GM12878 (cell line): ENCODE results near the gene WDR86. TPM values are rescaled to one million over a fixed set of nuclear protein-coding genes. Genes with fewer than 3 reads are reported as not detected.

Source experiments
- ATAC-seq: fragments of 200-7000 bp; cut with Tn5 transposase; 3 replicates; pipeline ENCODE4 v1.9.1; 2020; ENCODE audit warnings: mild to moderate bottlenecking, moderate library complexity
- BruUV-seq: library from RNA; stranded (reverse); fragments of 400-500 nt; replicated peaks from 2 replicates; lab custom pipeline; 2021; lab: Mats Ljungman, UMichigan
- CTCF ChIA-PET: fragments of 300-600 bp; sonication (Branson Sonifier 250); formaldehyde crosslinking; extraction: SDS; loops from one replicate; lab custom pipeline; 2021; ENCODE audit warnings: inconsistent platforms; lab: Yijun Ruan, JAX
- POLR2A ChIA-PET: fragments of 350-600 bp; formaldehyde crosslinking; extraction: SDS; loops from one replicate; lab custom pipeline; 2021; ENCODE audit warnings: inconsistent platforms; lab: Charles Lee
- RAD21 ChIA-PET: fragments of 300-600 bp; sonication (Branson Sonifier 250); formaldehyde crosslinking; loops from one replicate; lab custom pipeline; 2023; ENCODE audit warnings: antibody characterized with exemption; ENCODE audit not compliant: unreplicated experiment; lab: Charles Lee
- SMC1A ChIA-PET: fragments of 300-600 bp; sonication (Branson Sonifier 250); formaldehyde crosslinking; loops from one replicate; lab custom pipeline; 2023; ENCODE audit not compliant: unreplicated experiment, uncharacterized antibody; lab: Charles Lee
- DNase-seq: peaks from one replicate; pipeline ENCODE4 v3.0.0-alpha.2; 2011; ENCODE audit warnings: low read depth, low spot score
- FAIRE-seq: peaks from 3 replicates; lab custom pipeline; 2011; peaks lifted over from hg19 to GRCh38; lab: Jason Lieb, UNC
- H2AFZ ChIP-seq: 2 replicates; pipeline ENCODE4 v1.6.0; 2011; ENCODE audit warnings: low read depth, low read length, control low read depth; ENCODE audit not compliant: control insufficient read depth
- H3K27ac ChIP-seq: 2 replicates; pipeline ENCODE4 v1.5.1; 2011; ENCODE audit warnings: control low read depth; ENCODE audit not compliant: control insufficient read depth, insufficient read depth
- H3K27me3 ChIP-seq, 2 experiments: replicated peaks in 1 of 2; 2 replicates each; pipeline versions ENCODE4 v1.6.0 to v1.6.1; 2011; ENCODE audit warnings: low read length in 1 of 2; ENCODE audit not compliant: control insufficient read depth in 2 of 2, insufficient read depth in 2 of 2
- H3K36me3 ChIP-seq, 2 experiments: 2 replicates each; pipeline ENCODE4 v1.5.1; 2011; ENCODE audit warnings: low read length in 1 of 2; ENCODE audit not compliant: control insufficient read depth in 2 of 2, insufficient read depth in 2 of 2
- H3K4me1 ChIP-seq: 2 replicates; pipeline ENCODE4 v1.6.1; 2011; ENCODE audit warnings: mild to moderate bottlenecking, low read length, moderate library complexity, mixed read lengths; ENCODE audit not compliant: control insufficient read depth, insufficient read depth
- H3K4me2 ChIP-seq: 2 replicates; pipeline ENCODE4 v1.6.0; 2011; ENCODE audit warnings: control low read depth; ENCODE audit not compliant: control insufficient read depth, insufficient read depth
- H3K4me3 ChIP-seq: fragments of 200-600 bp; sonication (generic); 2 replicates; pipeline ENCODE4 v1.5.1; 2016
- H3K79me2 ChIP-seq: 2 replicates; pipeline ENCODE4 v1.6.0; 2011; ENCODE audit warnings: low read length; ENCODE audit not compliant: control insufficient read depth, insufficient read depth
- H3K9ac ChIP-seq: 2 replicates; pipeline ENCODE4 v1.8.0; 2011; ENCODE audit warnings: low read length, control low read depth, mixed read lengths; ENCODE audit not compliant: control insufficient read depth, insufficient read depth
- H3K9me3 ChIP-seq: replicated peaks from 3 replicates; pipeline ENCODE4 v1.5.1; 2011; ENCODE audit warnings: mild to moderate bottlenecking, low read length; ENCODE audit not compliant: control insufficient read depth, insufficient read depth
- H4K20me1 ChIP-seq: 2 replicates; pipeline ENCODE4 v1.6.0; 2011; ENCODE audit not compliant: control insufficient read depth, insufficient read depth
- BACH1 ChIP-seq: fragments of 450-650 bp; IDR thresholded peaks from 2 replicates; pipeline ENCODE4 v1.6.1; 2017; ENCODE audit warnings: mild to moderate bottlenecking, borderline replicate concordance
- MYC ChIP-seq: IDR thresholded peaks from 2 replicates; pipeline ENCODE4 v1.6.1; 2011; ENCODE audit warnings: mild to moderate bottlenecking, low read length, moderate library complexity, inconsistent platforms; ENCODE audit not compliant: insufficient read depth, insufficient replicate concordance, insufficient read length, severe bottlenecking
- NR2C2 ChIP-seq: IDR thresholded peaks from 2 replicates; pipeline ENCODE4 v1.6.1; 2011; ENCODE audit warnings: borderline replicate concordance, low read depth; ENCODE audit not compliant: control insufficient read depth, insufficient read length
- RUNX3 ChIP-seq: IDR thresholded peaks from 2 replicates; pipeline ENCODE4 v1.6.1; 2012; ENCODE audit warnings: low read length, inconsistent platforms
- STAT3 ChIP-seq: IDR thresholded peaks from 2 replicates; pipeline ENCODE4 v1.6.1; 2011; ENCODE audit warnings: low read depth, low read length, improper control_type of control experiment
- TCF7 ChIP-seq: IDR thresholded peaks from 2 replicates; pipeline ENCODE4 v1.6.1; 2014; ENCODE audit warnings: antibody characterized with exemption, borderline replicate concordance
- WGBS: methylation state at CpG from one replicate; pipeline ENCODE4 v1.1.6; 2016; ENCODE audit warnings: low lambda C conversion rate; ENCODE audit not compliant: insufficient replicate concordance, insufficient coverage; ENCODE audit errors: missing lambda C conversion rate; 5-methylcytosine and 5-hydroxymethylcytosine counted together
- in situ Hi-C: fragments of 300-500 bp; cut with MboI; formaldehyde crosslinking; loops from 9 replicates; pipeline ENCODE4 v1.14.3; 2018; ENCODE audit warnings: mixed read lengths
- intact Hi-C: fragments of 100-400 bp; cut with micrococcal nuclease; formaldehyde crosslinking; loops from one replicate; pipeline ENCODE4 v1.14.2; 2022; ENCODE audit not compliant: unreplicated experiment
- polyA plus RNA-seq, 11 experiments: library from polyadenylated mRNA; depleted of rRNA in 4 of 11; unstranded in 6 of 11; stranded (reverse) in 5 of 11; fragments of >200 nt; fragmentation: Nextera tagmentation in 4 of 11; fragmentation: Illumina TruSeq in 1 of 11; extraction: Ambion mirVana in 4 of 11; extraction: Trizol in 1 of 11; gene quantifications; 1 replicate in 1 of 11; 2 replicates in 10 of 11; pipeline versions ENCODE4 v1.2.1 to v1.2.3, GENCODE V29; 2011 to 2016; ENCODE audit warnings: inconsistent platforms in 2 of 11, missing spikeins in 2 of 11, low read depth in 1 of 11
- total RNA-seq, 4 experiments: library from RNA; depleted of rRNA in 3 of 4; stranded (reverse); fragments of >200 nt in 3 of 4; fragmentation: Illumina TruSeq in 1 of 4; extraction: Trizol in 1 of 4; gene quantifications; 2 replicates each; pipeline versions ENCODE4 v1.2.1 to v1.2.3, GENCODE V29; 2013 to 2021
- TF ChIP-seq, protein P1 (sequence below): fragments of 150-350 bp; IDR thresholded peaks from 2 replicates; pipeline ENCODE4 v1.6.1; 2014; ENCODE audit warnings: mild to moderate bottlenecking, low read depth, low read length

The WDR86 gene
- total and polyA plus RNA-seq, 10 of the 15 experiments (the other 5 are each of a cell fraction or from before 2014, with no cell fraction given): 0.05 to 0.19 (median 0.15) TPM; not detected in 7

DNA sequence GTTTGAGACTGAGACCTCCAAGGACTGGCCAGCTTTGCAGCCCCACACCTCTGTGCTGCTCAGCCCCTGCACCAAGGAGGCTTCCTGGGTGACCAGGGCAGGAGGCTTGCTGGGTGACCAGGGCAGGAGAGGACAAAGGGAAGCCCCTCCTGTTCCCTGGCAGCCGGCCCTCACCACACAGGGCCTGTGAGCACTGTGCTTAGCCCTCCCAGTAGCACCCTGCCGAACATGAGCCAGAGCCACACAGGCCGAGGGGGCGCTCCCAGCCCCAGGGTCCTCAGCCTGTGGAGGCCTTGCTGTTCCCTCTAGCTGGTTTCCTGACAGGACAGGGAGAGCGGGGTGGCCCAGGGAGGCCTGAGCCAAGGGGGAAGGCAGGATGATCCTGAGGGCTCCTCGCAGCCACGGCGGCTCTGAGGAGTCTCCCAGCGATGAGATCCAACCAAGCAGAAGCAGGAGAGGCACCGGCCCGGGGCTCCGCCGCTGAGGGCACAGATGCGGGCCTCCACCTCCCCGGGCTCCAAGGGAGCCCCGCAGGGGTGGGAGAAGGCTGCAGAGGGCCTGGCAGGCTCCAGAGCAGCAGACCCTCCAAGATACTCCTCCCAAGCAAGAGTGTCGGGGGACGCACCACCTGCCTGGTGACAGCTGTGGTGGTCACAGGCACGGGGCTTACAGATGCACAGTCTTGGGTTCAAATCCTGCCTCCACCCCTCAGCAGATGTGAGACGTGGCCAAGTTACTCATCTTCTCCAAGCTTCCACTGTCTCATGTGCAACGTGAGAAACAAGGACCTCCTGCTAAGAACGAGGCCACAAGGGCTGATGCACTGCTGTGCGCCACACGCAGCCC is 22.5 kb downstream of the WDR86 start:
- no peak for TF ChIP-seq TCF7
- H3K9me3 ChIP-seq: no peaks in the 10 kb centered on the region; the same call in 2 of the 3 replicates
- intact Hi-C loops: no loop called here
- in situ Hi-C loops: no loop called here
- H3K4me3 ChIP-seq: no peak overlapping the region
- no peak overlapping the region for H2AFZ ChIP-seq
- H3K9ac ChIP-seq: no peak overlapping the region
- H3K79me2 ChIP-seq: no peaks in the 10 kb centered on the region
- no peaks in the 10 kb centered on the region for H3K36me3 ChIP-seq
- WGBS: 56% methylated on average over 24 of the region's 24 CpGs
- H4K20me1 ChIP-seq: no peaks in the 10 kb centered on the region
- no peak for ATAC-seq
- POLR2A ChIA-PET: no interaction called here
- no peak overlapping the region for H3K27ac ChIP-seq
- CTCF ChIA-PET: no interaction called here
- H3K27me3 ChIP-seq: peaks cover 2 to 3% of the 10 kb centered on the region in 2 experiments; a peak in 3 of 4 replicates
- RAD21 ChIA-PET: no interaction called here
- no TSS peak for BruUV-seq
- SMC1A ChIA-PET: no interaction called here
- FAIRE-seq: no peak
- no peaks in the 10 kb centered on the region for H3K4me1 ChIP-seq
- H3K4me2 ChIP-seq: no peak overlapping the region
- no peak for DNase-seq

DNA sequence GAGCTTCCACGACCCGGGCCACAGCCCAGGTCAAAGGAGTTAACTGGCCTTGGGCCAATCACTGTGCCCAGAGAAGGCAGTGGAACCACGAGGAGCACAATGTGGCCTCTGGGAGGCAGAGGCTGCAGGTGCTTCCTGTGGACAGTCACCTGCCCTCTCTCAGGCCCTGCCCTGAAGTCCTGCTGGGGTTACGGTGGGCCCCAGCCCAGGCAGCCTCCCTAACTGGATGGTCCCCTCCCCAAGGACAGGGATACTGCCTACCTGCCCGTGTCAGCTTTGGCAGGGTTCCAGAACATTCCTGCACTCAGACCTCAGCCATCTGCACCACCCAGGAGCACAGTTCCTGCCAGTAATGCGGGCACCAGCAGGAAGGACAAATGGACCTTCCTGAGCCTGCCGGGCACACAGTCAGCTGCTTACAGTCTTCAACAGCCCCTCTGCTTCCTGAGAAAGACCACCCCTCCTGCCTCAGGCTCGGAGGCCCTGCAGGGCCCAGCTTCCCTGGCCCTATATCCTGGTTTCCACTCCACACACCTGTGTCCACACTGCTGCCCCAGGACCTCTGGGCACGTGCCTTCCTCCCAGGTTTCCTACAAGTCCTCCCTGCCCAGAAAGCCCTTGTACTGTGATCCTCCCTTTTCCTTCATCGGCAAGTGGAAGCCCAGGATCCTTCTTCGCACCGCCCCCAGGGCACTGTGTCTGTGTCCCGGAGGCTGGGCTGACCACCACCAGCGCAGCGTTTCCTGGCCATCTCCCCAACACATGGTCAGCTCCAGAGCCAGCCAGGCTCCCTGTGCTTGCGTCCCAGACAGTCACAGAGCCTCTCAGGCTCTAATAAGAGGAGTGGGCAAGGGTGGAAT is 23.3 kb downstream of the WDR86 start:
- H3K4me2 ChIP-seq: no peak overlapping the region
- CTCF ChIA-PET: no interaction called here
- TF ChIP-seq STAT3 (no peak), NR2C2 (no peak), RUNX3 (no peak), BACH1 (no peak), MYC (no peak)
- TF ChIP-seq, protein P1, sequence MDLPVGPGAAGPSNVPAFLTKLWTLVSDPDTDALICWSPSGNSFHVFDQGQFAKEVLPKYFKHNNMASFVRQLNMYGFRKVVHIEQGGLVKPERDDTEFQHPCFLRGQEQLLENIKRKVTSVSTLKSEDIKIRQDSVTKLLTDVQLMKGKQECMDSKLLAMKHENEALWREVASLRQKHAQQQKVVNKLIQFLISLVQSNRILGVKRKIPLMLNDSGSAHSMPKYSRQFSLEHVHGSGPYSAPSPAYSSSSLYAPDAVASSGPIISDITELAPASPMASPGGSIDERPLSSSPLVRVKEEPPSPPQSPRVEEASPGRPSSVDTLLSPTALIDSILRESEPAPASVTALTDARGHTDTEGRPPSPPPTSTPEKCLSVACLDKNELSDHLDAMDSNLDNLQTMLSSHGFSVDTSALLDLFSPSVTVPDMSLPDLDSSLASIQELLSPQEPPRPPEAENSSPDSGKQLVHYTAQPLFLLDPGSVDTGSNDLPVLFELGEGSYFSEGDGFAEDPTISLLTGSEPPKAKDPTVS: no peak
- TF ChIP-seq, all 136 proteins: peak for 0
- in situ Hi-C loops: no loop called here
- no peak overlapping the region for H3K27ac ChIP-seq
- no peak overlapping the region for H3K4me3 ChIP-seq
- no TSS peak for BruUV-seq
- peaks cover 2 to 3% of the 10 kb centered on the region in 2 experiments; a peak in 3 of 4 replicates for H3K27me3 ChIP-seq
- RAD21 ChIA-PET: no interaction called here
- no peaks in the 10 kb centered on the region for H3K36me3 ChIP-seq
- no peaks in the 10 kb centered on the region for H3K79me2 ChIP-seq
- ATAC-seq: no peak
- SMC1A ChIA-PET: no interaction called here
- no peak overlapping the region for H2AFZ ChIP-seq
- intact Hi-C loops: no loop called here
- WGBS: 38% methylated on average over 16 of the region's 16 CpGs
- DNase-seq: no peak
- POLR2A ChIA-PET: no interaction called here
- FAIRE-seq: no peak
- no peaks in the 10 kb centered on the region for H4K20me1 ChIP-seq
- no peaks in the 10 kb centered on the region; the same call in 2 of the 3 replicates for H3K9me3 ChIP-seq
- no peak overlapping the region for H3K9ac ChIP-seq
- H3K4me1 ChIP-seq: no peaks in the 10 kb centered on the region
